ENCODE data around the gene HLTF.

- no peak for TF ChIP-seq ZNF16 (tag by site-specific recombination; IDR thresholded peaks at IDR 0.05; ENCODE audit: low read depth)
- TF ChIP-seq CTCF (tag by site-specific recombination; IDR thresholded peaks at IDR 0.05): no peak
- TF ChIP-seq ZNF18 (tag by site-specific recombination; IDR thresholded peaks at IDR 0.05): no peak
- TF ChIP-seq ZNF548 (tag by site-specific recombination; IDR thresholded peaks at IDR 0.05): no peak
- no peak for TF ChIP-seq ZNF132 (tag by site-specific recombination; IDR thresholded peaks at IDR 0.05; ENCODE audit: borderline replicate concordance)
- TF ChIP-seq ZNF302 (tag by site-specific recombination; IDR thresholded peaks at IDR 0.05; ENCODE audit: low read depth): no peak
- TF ChIP-seq ZNF2 (tag by site-specific recombination; IDR thresholded peaks at IDR 0.05): no peak
- TF ChIP-seq ZNF239 (tag by site-specific recombination; IDR thresholded peaks at IDR 0.05): no peak
- TF ChIP-seq ATF2 (tag by site-specific recombination; IDR thresholded peaks at IDR 0.05; ENCODE audit: low read depth): no peak
- no peak for TF ChIP-seq ZNF114 (tag by site-specific recombination; IDR thresholded peaks at IDR 0.05)
- no peak for TF ChIP-seq ZBTB20 (tag by site-specific recombination; IDR thresholded peaks at IDR 0.05)
These were observed 81.7 kb downstream of the HLTF start for GRCh38 chr3:149004622-149005021.
